GM13976 (cell line): ENCODE data around the gene RIT2.

Experiments used
- DNase-seq: peaks from one replicate; pipeline ENCODE4 v3.0.0; 2012; ENCODE audit warnings: low spot score
- CTCF ChIP-seq: IDR thresholded peaks from 2 replicates; pipeline ENCODE4 v1.5.1; 2012; ENCODE audit warnings: borderline replicate concordance, mild to moderate bottlenecking; ENCODE audit not compliant: insufficient read depth; ENCODE audit errors: extremely low read depth, missing control alignments, control extremely low read depth
- in situ Hi-C: fragments of 300-500 bp; cut with MboI; formaldehyde crosslinking; loops from one replicate; pipeline ENCODE4 v1.12.0; 2022; ENCODE audit warnings: low sequenced_read_pairs, mixed read lengths, inconsistent platforms; ENCODE audit not compliant: unreplicated experiment

Gene RIT2

GRCh38 chr18:43155842-43156241, 40.4 kb upstream of the RIT2 start:
- no peak for DNase-seq
- no peak for TF ChIP-seq CTCF
- in situ Hi-C loops: no loop called here

GRCh38 chr18:43148231-43148630, 32.7 kb upstream of the RIT2 start:
- in situ Hi-C loops: no loop called here
- TF ChIP-seq CTCF: no peak
- no peak for DNase-seq

- DNase-seq: no peak
- TF ChIP-seq CTCF: no peak
- in situ Hi-C loops: no loop called here
Observed at GRCh38 chr18:43141208-43141607, 25.7 kb upstream of the RIT2 start.

GRCh38 chr18:43139288-43139946, 23.9 kb upstream of the RIT2 start:
- no peak for TF ChIP-seq CTCF
- no peak for DNase-seq

GRCh38 chr18:43134876-43135275, 19.4 kb upstream of the RIT2 start:
- no peak for TF ChIP-seq CTCF
- in situ Hi-C loops: no loop called here
- no peak for DNase-seq

More at GRCh38 chr18:43139288-43139946, 23.9 kb upstream of the RIT2 start:
- in situ Hi-C loops: no loop called here

GRCh38 chr18:43130716-43131260, 15.3 kb upstream of the RIT2 start:
- DNase-seq: no peak
- TF ChIP-seq CTCF: no peak
- in situ Hi-C loops: no loop called here
